PC-3 (cell line): ENCODE measurements around the gene DBNL.

Experiments used
- EZH2 ChIP-seq: fragments of 300-600 bp; sonication (generic); IDR thresholded peaks from one replicate; pipeline ENCODE4 v1.6.1; 2017; ENCODE audit warnings: antibody characterized with exemption, mild to moderate bottlenecking, low read length; ENCODE audit not compliant: unreplicated experiment
- EZH2phosphoT487 ChIP-seq: fragments of 300-600 bp; sonication (generic); IDR thresholded peaks from 2 replicates; pipeline ENCODE4 v1.6.1; 2018; ENCODE audit warnings: mild to moderate bottlenecking, antibody characterized with exemption, low read length, borderline replicate concordance
- TF ChIP-seq, protein P1 (sequence below): fragments of 300-600 bp; sonication (generic); conservative IDR thresholded peaks from 2 replicates; pipeline ENCODE4 v1.5.1; 2017; ENCODE audit warnings: antibody characterized with exemption, low read depth, mild to moderate bottlenecking, low read length

- TF ChIP-seq, protein P1, sequence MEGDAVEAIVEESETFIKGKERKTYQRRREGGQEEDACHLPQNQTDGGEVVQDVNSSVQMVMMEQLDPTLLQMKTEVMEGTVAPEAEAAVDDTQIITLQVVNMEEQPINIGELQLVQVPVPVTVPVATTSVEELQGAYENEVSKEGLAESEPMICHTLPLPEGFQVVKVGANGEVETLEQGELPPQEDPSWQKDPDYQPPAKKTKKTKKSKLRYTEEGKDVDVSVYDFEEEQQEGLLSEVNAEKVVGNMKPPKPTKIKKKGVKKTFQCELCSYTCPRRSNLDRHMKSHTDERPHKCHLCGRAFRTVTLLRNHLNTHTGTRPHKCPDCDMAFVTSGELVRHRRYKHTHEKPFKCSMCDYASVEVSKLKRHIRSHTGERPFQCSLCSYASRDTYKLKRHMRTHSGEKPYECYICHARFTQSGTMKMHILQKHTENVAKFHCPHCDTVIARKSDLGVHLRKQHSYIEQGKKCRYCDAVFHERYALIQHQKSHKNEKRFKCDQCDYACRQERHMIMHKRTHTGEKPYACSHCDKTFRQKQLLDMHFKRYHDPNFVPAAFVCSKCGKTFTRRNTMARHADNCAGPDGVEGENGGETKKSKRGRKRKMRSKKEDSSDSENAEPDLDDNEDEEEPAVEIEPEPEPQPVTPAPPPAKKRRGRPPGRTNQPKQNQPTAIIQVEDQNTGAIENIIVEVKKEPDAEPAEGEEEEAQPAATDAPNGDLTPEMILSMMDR = no peak
- TF ChIP-seq EZH2 (no peak), EZH2phosphoT487 (no peak)
Measured at GRCh38 chr7:44062903-44063295, 18.4 kb downstream of the DBNL start.
